GM18907 (cell line): ENCODE results near the gene BRMS1.
"Not testable (repeated sequence)": the region's sequence is repeated elsewhere in the genome, so short reads cannot be mapped to it uniquely, and the experiment has no call there.

ENCODE experiments used
- ATAC-seq: cut with Tn5 transposase; IDR thresholded peaks from one replicate; pipeline ENCODE4 v1.9.1; 2021; ENCODE audit warnings: mild to moderate bottlenecking, moderate library complexity; ENCODE audit not compliant: unreplicated experiment

Gene BRMS1

GRCh38 chr11:66312549-66313320, 32.2 kb downstream of the BRMS1 start:
- ATAC-seq, result peak; percentile 57

GRCh38 chr11:66311965-66312548, 32.8 kb downstream of the BRMS1 start:
- ATAC-seq, result peak; percentile 69

- ATAC-seq, result peak; percentile 0
Measured at GRCh38 chr11:66311470-66311964, 33.4 kb downstream of the BRMS1 start.

- not testable (repeated sequence) for ATAC-seq
Measured at GRCh38 chr11:66310803-66311440, 34.0 kb downstream of the BRMS1 start.

- no peak for ATAC-seq
Measured at GRCh38 chr11:66310324-66310723, 34.6 kb downstream of the BRMS1 start.

GRCh38 chr11:66309475-66309874, 35.4 kb downstream of the BRMS1 start:
- no peak for ATAC-seq

GRCh38 chr11:66302656-66303055, 42.2 kb downstream of the BRMS1 start:
- no peak for ATAC-seq

GRCh38 chr11:66299186-66299585, 45.7 kb downstream of the BRMS1 start:
- ATAC-seq, result no peak

GRCh38 chr11:66297610-66298009, 47.3 kb downstream of the BRMS1 start:
- no peak for ATAC-seq

- ATAC-seq, result no peak
Measured at GRCh38 chr11:66294626-66295620, 50.0 kb downstream of the BRMS1 start.

- no peak for ATAC-seq
Measured at GRCh38 chr11:66293777-66294625, 50.9 kb downstream of the BRMS1 start.

GRCh38 chr11:66293352-66293751, 51.6 kb downstream of the BRMS1 start:
- ATAC-seq, result no peak

GRCh38 chr11:66292543-66293332, 52.2 kb downstream of the BRMS1 start:
- ATAC-seq, result no peak

- no peak for ATAC-seq
Measured at GRCh38 chr11:66291706-66292542, 53.0 kb downstream of the BRMS1 start, which contains the start of gene TMEM151A. TMEM151A (plus strand) TSS chr11:66291894; CDS start chr11:66292014, 120 bp downstream.

GRCh38 chr11:66291303-66291705, 53.6 kb downstream of the BRMS1 start:
- ATAC-seq, result no peak

GRCh38 chr11:66290330-66290621, 54.6 kb downstream of the BRMS1 start:
- ATAC-seq, result no peak

- peak; percentile 38 for ATAC-seq
Measured at GRCh38 chr11:66289548-66290329, 55.2 kb downstream of the BRMS1 start.
